Adrenal gland (tissue), 12 donors: Measurements from ENCODE around the gene SEPTIN11. TPM values are rescaled to one million over a fixed set of nuclear protein-coding genes. Genes with fewer than 3 reads are reported as not detected.

ENCODE experiments used
- DNase-seq, 7 donors: peaks; one replicate each; pipeline ENCODE4 v3.0.0-alpha.2; 2019 to 2020
- H3K27ac ChIP-seq, 5 donors: fragments of 200-600 bp; sonication (generic) in 4 of 5; 1 replicate in 3 of 5; 2 replicates in 2 of 5; pipeline versions ENCODE4 v1.5.1 to v1.8.0; 2016 to 2020; ENCODE audit warnings: mild to moderate bottlenecking in 1 of 5
- H3K27me3 ChIP-seq: fragments of 200-600 bp; 2 replicates; pipeline ENCODE4 v1.8.0; 2021
- H3K36me3 ChIP-seq, 2 donors: fragments of 200-600 bp; replicated peaks in 1 of 2; 1 replicate in 1 of 2; 2 replicates in 1 of 2; pipeline versions ENCODE4 v1.5.1 to v1.8.0; 2018 to 2022
- H3K4me1 ChIP-seq, 2 donors: fragments of 200-600 bp; replicated peaks in 1 of 2; 1 replicate in 1 of 2; 2 replicates in 1 of 2; pipeline versions ENCODE4 v1.5.1 to v1.8.0; 2018 to 2021
- H3K4me3 ChIP-seq, 4 donors: fragments of 200-600 bp; sonication (generic) in 3 of 4; one replicate each; pipeline ENCODE4 v1.5.1; 2016 to 2018
- H3K9me3 ChIP-seq, 3 donors: fragments of 200-600 bp; sonication (generic) in 1 of 3; replicated peaks in 1 of 3; 1 replicate in 2 of 3; 2 replicates in 1 of 3; pipeline versions ENCODE4 v1.5.1 to v1.8.0; 2016 to 2021
- CTCF ChIP-seq, 6 experiments: fragments of 450-650 bp in 4 of 6; fragments of 200-600 bp in 2 of 6; sonication (generic) in 1 of 6; IDR thresholded peaks; 1 replicate in 5 of 6; 2 replicates in 1 of 6; pipeline versions ENCODE4 v1.5.1 to v1.8.0; 2016 to 2021; ENCODE audit warnings: antibody characterized with exemption in 6 of 6, mild to moderate bottlenecking in 2 of 6, moderate library complexity in 1 of 6
- POLR2A ChIP-seq, 2 donors: fragments of 450-650 bp; IDR thresholded peaks; one replicate each; pipeline ENCODE4 v1.6.1; 2017; ENCODE audit warnings: antibody characterized with exemption in 2 of 2, mild to moderate bottlenecking in 2 of 2, moderate library complexity in 1 of 2
- WGBS, 4 donors: extraction: QIAGEN DNeasy Blood & Tissue Kit in 2 of 4; methylation state at CpG; one replicate each; pipeline versions ENCODE4 v1.1.5 to v1.1.7; 2013 to 2017; 5-methylcytosine and 5-hydroxymethylcytosine counted together
- intact Hi-C, 2 donors: fragments of 100-400 bp; cut with DNase I; formaldehyde crosslinking; loops; one replicate each; pipeline versions ENCODE4 v1.14.1 to v1.15.0; 2022 to 2023
- polyA plus RNA-seq, 3 donors: library from polyadenylated mRNA; stranded (reverse); fragments of 200-250 nt in 2 of 3; fragments of 350-450 nt in 1 of 3; fragmentation: Illumina TruSeq in 1 of 3; extraction: RNeasy Lipid Tissue Mini Kit (QIAGEN cat#74804) in 1 of 3; gene quantifications; one replicate each; pipeline ENCODE4 v1.2.3, GENCODE V29; 2013 to 2014
- total RNA-seq, 9 donors: library from RNA; depleted of rRNA in 4 of 9; stranded (reverse); fragments of >200 nt in 4 of 9; fragments of 120-200 nt in 1 of 9; fragmentation: NEBNext Ultra II Directional in 1 of 9; extraction: Animal tissue kit (Norgen Biotek cat#: 25700) in 1 of 9; gene quantifications; one replicate each; pipeline versions ENCODE4 v1.1.0 to v1.2.4, GENCODE V29; 2013 to 2023
- donor health status: healthy with polysubstance abuse.
- donor health status: Bipolar disorder and iron deficiency.
- donor health status: DM: yes; HTN: yes; CAD: no.
- donor health status: DM: no; HTN: no; CAD: no.
- donor health status: DM: no; HTN: no; CAD: no.
- donor health status: DM: yes; HTN: yes; CAD: no.

Gene SEPTIN11
- total and polyA plus RNA-seq, 12 donors, result 12.5 to 49.1 (median 31.5) TPM

- intact Hi-C loops, result no loop called here
- WGBS, 4 donors, result 97 to 100% (median 99%) methylated on average over 1 of the region's 1 CpG
- TF ChIP-seq POLR2A (IDR thresholded peaks at IDR 0.05) (no peak), CTCF (IDR thresholded peaks at IDR 0.05) (no peak)
Observed at GRCh38 chr4:76991161-76991660, 41.7 kb downstream of the SEPTIN11 start.

GRCh38 chr4:76993787-76994641, 44.5 kb downstream of the SEPTIN11 start:
- TF ChIP-seq CTCF (IDR thresholded peaks at IDR 0.05) (no peak), POLR2A (IDR thresholded peaks at IDR 0.05) (no peak)

More at GRCh38 chr4:76991161-76991660, 41.7 kb downstream of the SEPTIN11 start:
- Histone ChIP-seq H3K36me3 (no peaks in the 10 kb centered on the region), H3K4me3 (no peak overlapping the region), H3K27me3 (no peaks in the 10 kb centered on the region), H3K4me1 (no peaks in the 10 kb centered on the region), H3K27ac (no peak overlapping the region), H3K9me3 (no peaks in the 10 kb centered on the region)
- no peak for DNase-seq

GRCh38 chr4:76995776-76996175, 46.2 kb downstream of the SEPTIN11 start:
- no peak for TF ChIP-seq CTCF (IDR thresholded peaks at IDR 0.05)
- TF ChIP-seq POLR2A (IDR thresholded peaks at IDR 0.05), result no peak
- intact Hi-C loops, result no loop called here
- Histone ChIP-seq H3K27ac (no peak overlapping the region), H3K27me3 (no peaks in the 10 kb centered on the region), H3K4me1 (no peaks in the 10 kb centered on the region), H3K9me3 (no peaks in the 10 kb centered on the region), H3K4me3 (no peak overlapping the region), H3K36me3 (peaks cover 0 to 7% of the 10 kb centered on the region in 2 donors)
- no peak for DNase-seq
- WGBS, 4 donors, result 80 to 100% (median 94%) methylated on average over 1 of the region's 1 CpG

More at GRCh38 chr4:76993787-76994641, 44.5 kb downstream of the SEPTIN11 start:
- 69 to 89% (median 76%) methylated on average over 10 of the region's 10 CpGs for WGBS, 4 donors
- Histone ChIP-seq H3K27ac (no peak overlapping the region), H3K36me3 (peaks cover 0 to 7% of the 10 kb centered on the region in 2 donors), H3K4me3 (no peak overlapping the region), H3K4me1 (no peaks in the 10 kb centered on the region), H3K27me3 (no peaks in the 10 kb centered on the region), H3K9me3 (no peaks in the 10 kb centered on the region)
- DNase-seq, result no peak
- intact Hi-C loops, result no loop called here

GRCh38 chr4:76996445-76996844, 46.9 kb downstream of the SEPTIN11 start:
- no peak overlapping the region for H3K4me3 ChIP-seq
- no peaks in the 10 kb centered on the region for H3K4me1 ChIP-seq
- H3K27ac ChIP-seq, result no peak overlapping the region
- 93 to 96% (median 94%) methylated on average over 2 of the region's 2 CpGs for WGBS, 4 donors
- TF ChIP-seq CTCF (IDR thresholded peaks at IDR 0.05), result no peak
- intact Hi-C loops, result no loop called here
- H3K9me3 ChIP-seq, result no peaks in the 10 kb centered on the region
- no peak for DNase-seq
- H3K27me3 ChIP-seq, result no peaks in the 10 kb centered on the region
- H3K36me3 ChIP-seq, result peaks cover 0 to 7% of the 10 kb centered on the region in 2 donors
